Muscle of arm (tissue), 12 donors: ENCODE results near the gene PDK1. TPM values are rescaled to one million over a fixed set of nuclear protein-coding genes. Genes with fewer than 3 reads are reported as not detected.
"Not testable (repeated sequence)": the region's sequence is repeated elsewhere in the genome, so short reads cannot be mapped to it uniquely, and the experiment has no call there.

ENCODE experiments used
- DNase-seq: peaks from one replicate; pipeline ENCODE4 v3.0.0-alpha.2; 2013
- polyA plus RNA-seq, 12 donors: library from polyadenylated mRNA; unstranded; fragments of 120-200 nt; gene quantifications; one replicate each; pipeline ENCODE4 v1.2.1, GENCODE V29; 2013; ENCODE audit not compliant: insufficient read length in 12 of 12

PDK1 gene
- polyA plus RNA-seq, 12 donors: 16.8 to 45.0 (median 26.0) TPM; not detected in 1

- DNase-seq: not testable (repeated sequence)
Measured at GRCh38 chr2:172549802-172550201, 6.1 kb upstream of the PDK1 start.

GRCh38 chr2:172550419-172550818 lies 5.5 kb upstream of the PDK1 start:
- no peak for DNase-seq

- DNase-seq: no peak
Measured at GRCh38 chr2:172551271-172551670, 4.6 kb upstream of the PDK1 start.

GRCh38 chr2:172552547-172553291 lies 3.2 kb upstream of the PDK1 start:
- no peak for DNase-seq

GRCh38 chr2:172554352-172555271 lies 1.3 kb upstream of the PDK1 start:
- peak; percentile 7 for DNase-seq

GRCh38 chr2:172555272-172555521 lies 693 bp upstream of the PDK1 start:
- DNase-seq: no peak

- DNase-seq: peak; percentile 49
Measured at GRCh38 chr2:172556284-172557033, 569 bp downstream of the PDK1 start.

GRCh38 chr2:172558372-172558771 lies 2.5 kb downstream of the PDK1 start:
- no peak for DNase-seq

GRCh38 chr2:172560721-172561120 lies 4.8 kb downstream of the PDK1 start:
- no peak for DNase-seq

- DNase-seq: peak; percentile 10
Measured at GRCh38 chr2:172561270-172561669, 5.4 kb downstream of the PDK1 start.

- no peak for DNase-seq
Measured at GRCh38 chr2:172562298-172562697, 6.4 kb downstream of the PDK1 start.

GRCh38 chr2:172564376-172564775 lies 8.5 kb downstream of the PDK1 start:
- DNase-seq: no peak

GRCh38 chr2:172571245-172571644 lies 15.4 kb downstream of the PDK1 start:
- DNase-seq: no peak

- no peak for DNase-seq
Measured at GRCh38 chr2:172572981-172573380, 17.1 kb downstream of the PDK1 start.

- no peak for DNase-seq
Measured at GRCh38 chr2:172574965-172575364, 19.1 kb downstream of the PDK1 start.

GRCh38 chr2:172578054-172578453 lies 22.2 kb downstream of the PDK1 start:
- no peak for DNase-seq

- DNase-seq: no peak
Measured at GRCh38 chr2:172578860-172579512, 23.1 kb downstream of the PDK1 start.

- no peak for DNase-seq
Measured at GRCh38 chr2:172580544-172580943, 24.7 kb downstream of the PDK1 start.

- no peak for DNase-seq
Measured at GRCh38 chr2:172582656-172583055, 26.8 kb downstream of the PDK1 start.

- no peak for DNase-seq
Measured at GRCh38 chr2:172586245-172586891, 30.5 kb downstream of the PDK1 start.

GRCh38 chr2:172587231-172587630 lies 31.3 kb downstream of the PDK1 start:
- not testable (repeated sequence) for DNase-seq
